GM12878 (cell line): ENCODE measurements around the gene SEMA7A. TPM values are rescaled to one million over a fixed set of nuclear protein-coding genes. Genes with fewer than 3 reads are reported as not detected.

Experiments
- ASH2L ChIP-seq: fragments of 300-600, 200-600 bp; sonication (generic); IDR thresholded peaks from 2 replicates; pipeline ENCODE4 v1.6.1; 2017; ENCODE audit warnings: low read depth, mild to moderate bottlenecking, borderline replicate concordance
- BCL11A ChIP-seq: IDR thresholded peaks from 2 replicates; pipeline ENCODE4 v1.6.1; 2011; ENCODE audit warnings: low read depth, low read length
- BHLHE40 ChIP-seq, 2 experiments: fragments of 450-650 bp in 1 of 2; IDR thresholded peaks; 2 replicates each; pipeline ENCODE4 v1.6.1; 2011 to 2017; ENCODE audit warnings: low read depth in 2 of 2, borderline replicate concordance in 1 of 2, improper control_type of control experiment in 1 of 2, low read length in 1 of 2, mild to moderate bottlenecking in 1 of 2
- BRCA1 ChIP-seq: IDR thresholded peaks from 2 replicates; pipeline ENCODE4 v1.6.1; 2011; ENCODE audit warnings: low read depth, low read length, improper control_type of control experiment
- CEBPZ ChIP-seq: fragments of 150-350 bp; IDR thresholded peaks from 2 replicates; pipeline ENCODE4 v1.6.1; 2016; ENCODE audit warnings: low read depth, low read length
- HSF1 ChIP-seq: fragments of 150-350 bp; IDR thresholded peaks from 2 replicates; pipeline ENCODE4 v1.6.1; 2014; ENCODE audit warnings: mild to moderate bottlenecking, low read depth, low read length
- JUNB ChIP-seq: IDR thresholded peaks from 2 replicates; pipeline ENCODE4 v1.6.1; 2016; ENCODE audit warnings: antibody characterized with exemption, mild to moderate bottlenecking
- KAT2A ChIP-seq: conservative IDR thresholded peaks from 2 replicates; pipeline ENCODE4 v1.6.1; 2011; ENCODE audit warnings: low read depth, low read length; ENCODE audit not compliant: control insufficient read depth
- NFYB ChIP-seq: IDR thresholded peaks from 2 replicates; pipeline ENCODE4 v1.6.1; 2011; ENCODE audit warnings: low read depth, mild to moderate bottlenecking, low read length, improper control_type of control experiment, moderate library complexity; ENCODE audit not compliant: insufficient read depth
- NR2F1 ChIP-seq: fragments of 450-650 bp; conservative IDR thresholded peaks from 2 replicates; pipeline ENCODE4 v1.6.1; 2017; ENCODE audit warnings: mild to moderate bottlenecking
- PAX5 ChIP-seq: IDR thresholded peaks from 2 replicates; pipeline ENCODE4 v1.6.1; 2011; ENCODE audit warnings: low read depth, low read length, borderline replicate concordance
- POU2F2 ChIP-seq: IDR thresholded peaks from 3 replicates; pipeline ENCODE4 v1.6.1; 2011; ENCODE audit warnings: low read depth, mild to moderate bottlenecking, low read length, borderline replicate concordance
- RCOR1 ChIP-seq: conservative IDR thresholded peaks from 2 replicates; pipeline ENCODE4 v1.6.1; 2012; ENCODE audit warnings: low read depth, low read length, improper control_type of control experiment
- SP1 ChIP-seq: IDR thresholded peaks from one replicate; pipeline ENCODE4 v1.6.1; 2011; ENCODE audit warnings: low read depth, low read length
- YY1 ChIP-seq: IDR thresholded peaks from 2 replicates; pipeline ENCODE4 v1.6.1; 2011; ENCODE audit warnings: low read depth, mild to moderate bottlenecking, low read length
- ZNF622 ChIP-seq: fragments of 450-650 bp; IDR thresholded peaks from 2 replicates; pipeline ENCODE4 v1.6.1; 2017; ENCODE audit warnings: mild to moderate bottlenecking, inconsistent platforms
- polyA plus RNA-seq, 11 experiments: library from polyadenylated mRNA; depleted of rRNA in 4 of 11; unstranded in 6 of 11; stranded (reverse) in 5 of 11; fragments of >200 nt; fragmentation: Nextera tagmentation in 4 of 11; fragmentation: Illumina TruSeq in 1 of 11; extraction: Ambion mirVana in 4 of 11; extraction: Trizol in 1 of 11; gene quantifications; 1 replicate in 1 of 11; 2 replicates in 10 of 11; pipeline versions ENCODE4 v1.2.1 to v1.2.3, GENCODE V29; 2011 to 2016; ENCODE audit warnings: inconsistent platforms in 2 of 11, missing spikeins in 2 of 11, low read depth in 1 of 11
- total RNA-seq, 4 experiments: library from RNA; depleted of rRNA in 3 of 4; stranded (reverse); fragments of >200 nt in 3 of 4; fragmentation: Illumina TruSeq in 1 of 4; extraction: Trizol in 1 of 4; gene quantifications; 2 replicates each; pipeline versions ENCODE4 v1.2.1 to v1.2.3, GENCODE V29; 2013 to 2021
- TF ChIP-seq, protein P1 (sequence below): fragments of 450-650 bp; formaldehyde crosslinking; IDR thresholded peaks from 2 replicates; pipeline ENCODE4 v1.4.0; 2022; ENCODE audit warnings: mild to moderate bottlenecking, moderate library complexity

The SEMA7A gene
- total and polyA plus RNA-seq, 10 of the 15 experiments (the other 5 are each of a cell fraction or from before 2014, with no cell fraction given): 0.08 to 112 (median 53.5) TPM

GRCh38 chr15:74396445-74397238, 37.1 kb downstream of the SEMA7A start (continued):
- TF ChIP-seq BCL11A (0 out of 2 replicates have a peak, but pooled peaks have one; percentile 28), KAT2A (no peak), ASH2L (no peak), RCOR1 (peak; percentile 55; the same call in 1 of the 2 replicates), NFYB (no peak), PAX5 (peak; percentile 66; the same call in 1 of the 2 replicates), SP1 (peak; percentile 59), JUNB (no peak; the same call in 1 of the 2 replicates), YY1 (peak; percentile 25; the same call in 1 of the 2 replicates), CEBPZ (no peak), BRCA1 (no peak), NR2F1 (peak; percentile 35; the same call in 1 of the 2 replicates), ZNF622 (no peak), BHLHE40 (IDR thresholded peaks at IDR 0.05; ENCODE audit: borderline replicate concordance in 1 of 2, low read depth in 2 of 2, low read length in 1 of 2) (peak; percentile 89 to 92), POU2F2 (no peak; the same call in 2 of the 3 replicates), HSF1 (no peak)
- TF ChIP-seq, protein P1, sequence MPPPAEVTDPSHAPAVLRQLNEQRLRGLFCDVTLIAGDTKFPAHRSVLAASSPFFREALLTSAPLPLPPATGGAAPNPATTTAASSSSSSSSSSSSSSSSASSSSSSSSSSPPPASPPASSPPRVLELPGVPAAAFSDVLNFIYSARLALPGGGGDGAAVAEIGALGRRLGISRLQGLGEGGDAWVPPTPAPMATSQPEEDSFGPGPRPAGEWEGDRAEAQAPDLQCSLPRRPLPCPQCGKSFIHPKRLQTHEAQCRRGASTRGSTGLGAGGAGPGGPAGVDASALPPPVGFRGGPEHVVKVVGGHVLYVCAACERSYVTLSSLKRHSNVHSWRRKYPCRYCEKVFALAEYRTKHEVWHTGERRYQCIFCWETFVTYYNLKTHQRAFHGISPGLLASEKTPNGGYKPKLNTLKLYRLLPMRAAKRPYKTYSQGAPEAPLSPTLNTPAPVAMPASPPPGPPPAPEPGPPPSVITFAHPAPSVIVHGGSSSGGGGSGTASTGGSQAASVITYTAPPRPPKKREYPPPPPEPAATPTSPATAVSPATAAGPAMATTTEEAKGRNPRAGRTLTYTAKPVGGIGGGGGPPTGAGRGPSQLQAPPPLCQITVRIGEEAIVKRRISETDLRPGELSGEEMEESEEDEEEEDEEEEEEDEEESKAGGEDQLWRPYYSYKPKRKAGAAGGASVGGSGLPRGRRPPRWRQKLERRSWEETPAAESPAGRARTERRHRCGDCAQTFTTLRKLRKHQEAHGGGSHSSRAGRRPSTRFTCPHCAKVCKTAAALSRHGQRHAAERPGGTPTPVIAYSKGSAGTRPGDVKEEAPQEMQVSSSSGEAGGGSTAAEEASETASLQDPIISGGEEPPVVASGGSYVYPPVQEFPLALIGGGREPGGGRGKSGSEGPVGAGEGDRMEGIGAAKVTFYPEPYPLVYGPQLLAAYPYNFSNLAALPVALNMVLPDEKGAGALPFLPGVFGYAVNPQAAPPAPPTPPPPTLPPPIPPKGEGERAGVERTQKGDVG: no peak
